Smooth muscle cell (in vitro differentiated cells): Measurements from ENCODE around the gene SIL1. TPM values are rescaled to one million over a fixed set of nuclear protein-coding genes. Genes with fewer than 3 reads are reported as not detected.

Experiments used
- DNase-seq: peaks from one replicate; lab custom pipeline; 2025; ENCODE audit not compliant: unreplicated experiment; lab: John Stamatoyannopoulos, UW
- H2AFZ ChIP-seq: fragments of 200-600 bp; sonication (generic); 2 replicates; pipeline ENCODE4 v1.6.0; 2016; ENCODE audit warnings: antibody characterized with exemption, low read depth, mild to moderate bottlenecking
- H3F3A ChIP-seq: fragments of 200-600 bp; sonication (generic); 2 replicates; pipeline ENCODE4 v1.6.0; 2017; ENCODE audit warnings: antibody characterized with exemption, low read depth
- H3K27ac ChIP-seq: fragments of 200-600 bp; sonication (generic); 2 replicates; pipeline ENCODE4 v1.5.1; 2016; ENCODE audit warnings: low read depth, mild to moderate bottlenecking
- H3K27me3 ChIP-seq: fragments of 200-600 bp; sonication (generic); 2 replicates; pipeline ENCODE4 v1.6.1; 2016; ENCODE audit warnings: low read depth, mild to moderate bottlenecking
- H3K36me3 ChIP-seq: fragments of 200-600 bp; sonication (generic); 2 replicates; pipeline ENCODE4 v1.5.1; 2016; ENCODE audit warnings: low read depth
- H3K4me1 ChIP-seq: fragments of 200-600 bp; sonication (generic); 2 replicates; pipeline ENCODE4 v1.5.1; 2016; ENCODE audit warnings: low read depth
- H3K4me2 ChIP-seq: fragments of 200-600 bp; sonication (generic); 2 replicates; pipeline ENCODE4 v1.6.0; 2016; ENCODE audit warnings: mild to moderate bottlenecking
- H3K4me3 ChIP-seq: fragments of 200-600 bp; sonication (generic); 2 replicates; pipeline ENCODE4 v1.5.1; 2016; ENCODE audit warnings: mild to moderate bottlenecking
- H3K79me2 ChIP-seq: fragments of 200-600 bp; sonication (generic); 2 replicates; pipeline ENCODE4 v1.6.0; 2016; ENCODE audit warnings: low read depth, mild to moderate bottlenecking
- H3K9ac ChIP-seq: fragments of 200-600 bp; sonication (generic); 2 replicates; pipeline ENCODE4 v1.6.0; 2016; ENCODE audit warnings: low read depth
- H3K9me3 ChIP-seq: fragments of 200-600 bp; sonication (generic); replicated peaks from 2 replicates; pipeline ENCODE4 v1.5.1; 2016; ENCODE audit warnings: low read depth
- H4K20me1 ChIP-seq: fragments of 200-600 bp; sonication (generic); 2 replicates; pipeline ENCODE4 v1.6.0; 2016; ENCODE audit warnings: low read depth
- WGBS: methylation state at CpG from one replicate; pipeline ENCODE4 v1.1.7; 2016; ENCODE audit warnings: low lambda C conversion rate; 5-methylcytosine and 5-hydroxymethylcytosine counted together
- polyA plus RNA-seq: library from polyadenylated mRNA; unstranded; fragments of >200 nt; fragmentation: Nextera tagmentation; extraction: Ambion mirVana; gene quantifications from 2 replicates; pipeline ENCODE4 v1.2.1, GENCODE V29; 2016
- total RNA-seq: library from RNA; depleted of rRNA; stranded (reverse); fragments of >200 nt; gene quantifications from 2 replicates; pipeline ENCODE4 v1.2.3, GENCODE V29; 2014
- TF ChIP-seq, protein P1 (sequence below): fragments of 200-600 bp; sonication (generic); IDR thresholded peaks from 2 replicates; pipeline ENCODE4 v1.5.1; 2017; ENCODE audit warnings: borderline replicate concordance, mild to moderate bottlenecking, antibody characterized with exemption; ENCODE audit not compliant: insufficient read depth, poor library complexity, severe bottlenecking

SIL1 gene
- total and polyA plus RNA-seq, 2 experiments from 2014 or later = 45.5 to 119 TPM

DNA sequence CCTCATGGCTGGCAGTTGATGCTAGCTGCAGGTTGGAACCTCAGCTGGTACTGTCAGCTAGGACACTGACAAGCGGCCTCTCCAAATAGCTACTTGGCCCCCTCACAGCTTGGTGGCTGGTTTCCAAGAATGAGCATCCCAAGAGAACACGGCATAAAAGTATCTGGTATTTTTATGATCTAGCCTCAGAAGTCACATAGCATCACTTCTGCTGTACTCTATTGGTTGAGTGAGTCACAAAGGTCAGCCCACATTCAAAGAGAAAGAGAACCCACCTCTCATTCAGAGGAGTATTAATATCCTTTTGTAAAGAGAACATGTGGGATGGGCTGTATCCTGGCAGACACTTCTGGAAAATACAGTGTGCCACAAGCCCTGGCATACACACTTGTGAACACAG, 6.0 kb upstream of the SIL1 start:
- H2AFZ ChIP-seq = no peak overlapping the region
- H3K4me1 ChIP-seq = no peaks in the 10 kb centered on the region
- H3K9me3 ChIP-seq = no peaks in the 10 kb centered on the region
- no peaks in the 10 kb centered on the region for H3K79me2 ChIP-seq
- no peaks in the 10 kb centered on the region for H3K36me3 ChIP-seq
- no peak overlapping the region for H3K27ac ChIP-seq
- no peak overlapping the region for H3K4me2 ChIP-seq
- DNase-seq = no peak
- no peak overlapping the region for H3K4me3 ChIP-seq
- WGBS = 56% methylated on average over 2 of the region's 2 CpGs
- no peak overlapping the region for H3K9ac ChIP-seq
- no peaks in the 10 kb centered on the region for H3F3A ChIP-seq
- H3K27me3 ChIP-seq = no peaks in the 10 kb centered on the region
- TF ChIP-seq, protein P1, sequence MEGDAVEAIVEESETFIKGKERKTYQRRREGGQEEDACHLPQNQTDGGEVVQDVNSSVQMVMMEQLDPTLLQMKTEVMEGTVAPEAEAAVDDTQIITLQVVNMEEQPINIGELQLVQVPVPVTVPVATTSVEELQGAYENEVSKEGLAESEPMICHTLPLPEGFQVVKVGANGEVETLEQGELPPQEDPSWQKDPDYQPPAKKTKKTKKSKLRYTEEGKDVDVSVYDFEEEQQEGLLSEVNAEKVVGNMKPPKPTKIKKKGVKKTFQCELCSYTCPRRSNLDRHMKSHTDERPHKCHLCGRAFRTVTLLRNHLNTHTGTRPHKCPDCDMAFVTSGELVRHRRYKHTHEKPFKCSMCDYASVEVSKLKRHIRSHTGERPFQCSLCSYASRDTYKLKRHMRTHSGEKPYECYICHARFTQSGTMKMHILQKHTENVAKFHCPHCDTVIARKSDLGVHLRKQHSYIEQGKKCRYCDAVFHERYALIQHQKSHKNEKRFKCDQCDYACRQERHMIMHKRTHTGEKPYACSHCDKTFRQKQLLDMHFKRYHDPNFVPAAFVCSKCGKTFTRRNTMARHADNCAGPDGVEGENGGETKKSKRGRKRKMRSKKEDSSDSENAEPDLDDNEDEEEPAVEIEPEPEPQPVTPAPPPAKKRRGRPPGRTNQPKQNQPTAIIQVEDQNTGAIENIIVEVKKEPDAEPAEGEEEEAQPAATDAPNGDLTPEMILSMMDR = no peak
- no peaks in the 10 kb centered on the region for H4K20me1 ChIP-seq

DNA sequence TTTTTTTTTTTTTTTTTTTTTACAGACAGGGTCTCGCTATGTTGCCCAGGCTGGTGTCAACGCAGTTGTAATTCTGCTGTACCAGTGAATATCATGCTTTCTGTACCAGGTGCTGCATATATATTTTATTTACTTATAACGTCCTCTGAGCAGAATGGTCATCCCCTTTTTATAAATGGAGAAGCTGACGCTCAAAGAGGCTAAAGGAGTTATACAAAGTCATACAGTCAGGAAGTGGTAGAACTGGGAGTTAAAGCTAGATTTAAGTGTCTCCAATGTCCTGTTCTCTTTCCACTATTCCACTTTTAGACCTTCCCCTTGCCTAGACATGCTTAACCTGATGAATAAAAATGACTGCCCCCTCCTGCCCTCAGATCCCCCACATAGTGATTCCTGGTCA, 1.2 kb upstream of the SIL1 start:
- peaks cover 13% of the 10 kb centered on the region for H3K4me1 ChIP-seq
- H3K79me2 ChIP-seq = peaks cover 17% of the 10 kb centered on the region
- TF ChIP-seq, protein P1 = no peak
- no peak overlapping the region for H3K4me3 ChIP-seq
- no peaks in the 10 kb centered on the region for H3K36me3 ChIP-seq
- H3K27ac ChIP-seq = no peak overlapping the region
- peak overlapping the region; percentile 39 for H2AFZ ChIP-seq
- no peaks in the 10 kb centered on the region for H4K20me1 ChIP-seq
- H3K27me3 ChIP-seq = no peaks in the 10 kb centered on the region
- H3K9me3 ChIP-seq = no peaks in the 10 kb centered on the region
- no peak for DNase-seq
- 97% methylated on average over 4 of the region's 4 CpGs for WGBS
- H3K4me2 ChIP-seq = no peak overlapping the region
- H3F3A ChIP-seq = no peaks in the 10 kb centered on the region
- H3K9ac ChIP-seq = no peak overlapping the region

DNA sequence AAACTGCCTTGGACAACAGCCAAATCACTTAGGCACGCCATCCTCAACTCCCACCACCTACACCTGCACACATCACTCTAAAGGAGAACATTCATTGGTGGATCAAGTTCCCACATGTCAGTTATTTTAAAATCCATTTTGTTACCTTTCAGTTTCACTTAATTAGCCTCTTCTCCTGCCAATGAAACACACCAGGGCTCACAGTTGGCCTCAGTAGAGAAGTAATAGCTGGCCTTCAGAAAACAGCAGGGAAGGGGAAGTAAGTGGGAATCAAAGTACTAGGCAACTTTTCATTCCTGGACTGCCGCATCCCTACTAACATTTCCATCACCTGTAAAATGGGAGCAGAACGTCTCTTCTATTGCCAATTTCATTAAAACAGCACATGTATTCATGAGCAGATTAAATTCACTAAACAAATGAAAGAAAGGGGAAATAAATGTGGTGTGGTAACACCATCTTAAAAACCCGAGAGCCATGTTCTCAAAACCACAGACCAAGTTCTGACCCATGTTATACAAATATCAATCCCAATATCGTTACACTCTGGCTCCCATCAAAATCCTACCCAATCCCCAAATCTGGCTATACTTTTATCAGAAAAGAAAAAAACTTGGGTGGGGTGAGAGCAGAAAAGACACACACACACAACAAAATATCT, 1.7 kb downstream of the SIL1 start:
- Histone ChIP-seq H3K36me3 (no peaks in the 10 kb centered on the region), H3K4me2 (peak overlapping the region; percentile 98)
- WGBS = 98% methylated on average over 5 of the region's 5 CpGs

More for the DNA sequence above, 1.7 kb downstream of the SIL1 start:
- peaks cover 13% of the 10 kb centered on the region for H3K4me1 ChIP-seq
- H3K9ac ChIP-seq = no peak overlapping the region
- H4K20me1 ChIP-seq = no peaks in the 10 kb centered on the region
- H3K79me2 ChIP-seq = peaks cover 17% of the 10 kb centered on the region
- H3K4me3 ChIP-seq = no peak overlapping the region
- no peak for DNase-seq
- H2AFZ ChIP-seq = no peak overlapping the region
- no peaks in the 10 kb centered on the region for H3K27me3 ChIP-seq
- no peak overlapping the region for H3K27ac ChIP-seq
- no peaks in the 10 kb centered on the region for H3F3A ChIP-seq
- TF ChIP-seq, protein P1 = no peak
- no peaks in the 10 kb centered on the region for H3K9me3 ChIP-seq
